HEK293 (cell line): Measurements from ENCODE around the gene TMEM240.

Experiments
- CTCF ChIA-PET: fragments of 350-600 bp; formaldehyde crosslinking; extraction: SDS; loops from one replicate; lab custom pipeline; 2021; ENCODE audit warnings: antibody characterized with exemption; lab: Yijun Ruan, JAX
- POLR2A ChIA-PET: fragments of 300-600 bp; formaldehyde crosslinking; extraction: SDS; loops from one replicate; lab custom pipeline; 2020; ENCODE audit warnings: antibody characterized with exemption, inconsistent platforms; lab: Yijun Ruan, JAX
- H3K27ac ChIP-seq: fragments of 200-500 bp; sonication (Bioruptor generic); 2 replicates; pipeline ENCODE4 v1.5.1; 2014; ENCODE audit warnings: low read depth, low read length, control low read depth, inconsistent platforms; ENCODE audit errors: extremely low read depth
- H3K36me3 ChIP-seq, 2 experiments: fragments of 200-500 bp in 1 of 2; sonication (Bioruptor generic) in 1 of 2; 1 replicate in 1 of 2; 2 replicates in 1 of 2; pipeline ENCODE4 v1.5.1; 2014 to 2017; ENCODE audit warnings: inconsistent platforms in 2 of 2, low read length in 2 of 2; ENCODE audit not compliant: control insufficient read depth in 2 of 2, insufficient read depth in 1 of 2
- H3K4me1 ChIP-seq: fragments of 200-500 bp; sonication (Bioruptor generic); 2 replicates; pipeline ENCODE4 v1.5.1; 2014; ENCODE audit warnings: mild to moderate bottlenecking, low read length, inconsistent platforms; ENCODE audit not compliant: control insufficient read depth, insufficient read depth
- H3K4me3 ChIP-seq: 2 replicates; pipeline ENCODE4 v1.5.1; 2011; ENCODE audit warnings: low read depth, mild to moderate bottlenecking, control low read depth, low read length, moderate library complexity
- H3K9me3 ChIP-seq: fragments of 200-500 bp; sonication (Bioruptor generic); 2 replicates; pipeline ENCODE4 v1.5.1; 2014; ENCODE audit warnings: low read depth, low read length, inconsistent platforms; ENCODE audit not compliant: control insufficient read depth, insufficient read depth
- GLIS1 ChIP-seq: fragments of 450-650 bp; formaldehyde crosslinking; IDR thresholded peaks from 2 replicates; pipeline ENCODE4 v1.5.1; 2016; ENCODE audit warnings: missing biosample characterization, missing genetic modification characterization
- YY1 ChIP-seq: fragments of 450-650 bp; formaldehyde crosslinking; IDR thresholded peaks from 2 replicates; pipeline ENCODE4 v1.5.1; 2018; ENCODE audit warnings: missing biosample characterization, missing genetic modification characterization
- ZBTB48 ChIP-seq: fragments of 450-650 bp; formaldehyde crosslinking; IDR thresholded peaks from 2 replicates; pipeline ENCODE4 v1.5.1; 2016; ENCODE audit warnings: missing biosample characterization, missing genetic modification characterization
- ZBTB7A ChIP-seq: fragments of 450-650 bp; formaldehyde crosslinking; IDR thresholded peaks from 2 replicates; pipeline ENCODE4 v1.5.1; 2016; ENCODE audit warnings: low read depth, missing biosample characterization, missing genetic modification characterization
- ZEB2 ChIP-seq: fragments of 450-650 bp; formaldehyde crosslinking; IDR thresholded peaks from 2 replicates; pipeline ENCODE4 v1.5.1; 2016; ENCODE audit warnings: missing biosample characterization, missing genetic modification characterization
- ZNF169 ChIP-seq: fragments of 450-650 bp; formaldehyde crosslinking; IDR thresholded peaks from 2 replicates; pipeline ENCODE4 v1.5.1; 2016; ENCODE audit warnings: missing biosample characterization, missing genetic modification characterization
- ZNF514 ChIP-seq: fragments of 450-650 bp; formaldehyde crosslinking; IDR thresholded peaks from 2 replicates; pipeline ENCODE4 v1.5.1; 2016; ENCODE audit warnings: missing biosample characterization, missing genetic modification characterization
- ZNF596 ChIP-seq: fragments of 450-650 bp; IDR thresholded peaks from 2 replicates; pipeline ENCODE4 v1.5.0; 2018; ENCODE audit warnings: missing biosample characterization, mild to moderate bottlenecking, missing genetic modification characterization, moderate library complexity
- ZNF76 ChIP-seq: fragments of 450-650 bp; formaldehyde crosslinking; IDR thresholded peaks from 2 replicates; pipeline ENCODE4; 2016; ENCODE audit warnings: low read depth, missing biosample characterization, missing genetic modification characterization, borderline replicate concordance
- ZNF768 ChIP-seq: fragments of 450-650 bp; formaldehyde crosslinking; IDR thresholded peaks from 2 replicates; pipeline ENCODE4 v1.5.1; 2018; ENCODE audit warnings: missing biosample characterization, mild to moderate bottlenecking, missing genetic modification characterization
- ZNF830 ChIP-seq: fragments of 450-650 bp; IDR thresholded peaks from 2 replicates; pipeline ENCODE4 v1.5.0; 2018; ENCODE audit warnings: missing biosample characterization, missing genetic modification characterization, low read depth, mild to moderate bottlenecking, moderate library complexity
- ZSCAN16 ChIP-seq: fragments of 450-650 bp; formaldehyde crosslinking; IDR thresholded peaks from 2 replicates; pipeline ENCODE4 v1.5.1; 2016; ENCODE audit warnings: missing biosample characterization, missing genetic modification characterization
- TF ChIP-seq, protein P1 (sequence below): fragments of 450-650 bp; formaldehyde crosslinking; IDR thresholded peaks from 2 replicates; pipeline ENCODE4 v1.5.1; 2016; ENCODE audit warnings: missing biosample characterization, missing genetic modification characterization, borderline replicate concordance
- TF ChIP-seq, protein P2 (sequence below): fragments of 450-650 bp; formaldehyde crosslinking; IDR thresholded peaks from 2 replicates; pipeline ENCODE4 v1.5.1; 2016; ENCODE audit warnings: missing biosample characterization, missing genetic modification characterization, borderline replicate concordance
- TF ChIP-seq, protein P3 (sequence below): fragments of 450-650 bp; formaldehyde crosslinking; conservative IDR thresholded peaks from 2 replicates; pipeline ENCODE4 v1.5.1; 2016; ENCODE audit warnings: low read depth, missing biosample characterization, missing genetic modification characterization
- TF ChIP-seq, protein P4 (sequence below): fragments of 450-650 bp; formaldehyde crosslinking; IDR thresholded peaks from 2 replicates; pipeline ENCODE4 v1.5.1; 2016; ENCODE audit warnings: missing biosample characterization, missing genetic modification characterization

Gene TMEM240

DNA sequence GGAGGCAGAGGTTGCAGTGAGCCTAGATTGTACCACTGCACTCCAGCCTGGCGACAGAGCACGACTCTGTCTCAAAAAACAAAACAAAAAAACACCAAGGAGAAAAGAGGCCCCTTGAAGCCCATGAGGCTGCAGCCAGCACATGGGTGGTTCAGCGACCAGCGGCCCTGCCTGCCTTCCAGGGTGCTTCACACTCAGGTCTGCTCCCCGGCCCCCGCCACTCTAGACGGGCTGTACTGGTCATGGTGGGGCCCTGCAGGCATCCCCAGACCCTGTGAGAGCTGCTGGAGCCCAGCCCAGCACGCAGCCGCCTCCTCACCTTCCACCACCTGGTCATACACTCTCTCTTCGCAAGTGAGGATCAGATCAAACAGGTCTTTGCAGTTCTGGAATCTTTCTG, 4.1 kb upstream of the TMEM240 start:
- H3K4me3 ChIP-seq: no peak overlapping the region
- H3K4me1 ChIP-seq: no peaks in the 10 kb centered on the region
- ChIA-PET CTCF (no interaction called here), POLR2A (no interaction called here)
- H3K36me3 ChIP-seq: peaks cover 4 to 75% of the 10 kb centered on the region in 2 experiments; a peak in 2 of 3 replicates
- TF ChIP-seq ZNF830 (tag by site-specific recombination) (no peak), ZNF768 (tag by site-specific recombination) (no peak), ZNF169 (tag by site-specific recombination) (no peak), ZNF514 (tag by site-specific recombination) (no peak), ZSCAN16 (tag by site-specific recombination) (no peak)
- TF ChIP-seq, protein P1, sequence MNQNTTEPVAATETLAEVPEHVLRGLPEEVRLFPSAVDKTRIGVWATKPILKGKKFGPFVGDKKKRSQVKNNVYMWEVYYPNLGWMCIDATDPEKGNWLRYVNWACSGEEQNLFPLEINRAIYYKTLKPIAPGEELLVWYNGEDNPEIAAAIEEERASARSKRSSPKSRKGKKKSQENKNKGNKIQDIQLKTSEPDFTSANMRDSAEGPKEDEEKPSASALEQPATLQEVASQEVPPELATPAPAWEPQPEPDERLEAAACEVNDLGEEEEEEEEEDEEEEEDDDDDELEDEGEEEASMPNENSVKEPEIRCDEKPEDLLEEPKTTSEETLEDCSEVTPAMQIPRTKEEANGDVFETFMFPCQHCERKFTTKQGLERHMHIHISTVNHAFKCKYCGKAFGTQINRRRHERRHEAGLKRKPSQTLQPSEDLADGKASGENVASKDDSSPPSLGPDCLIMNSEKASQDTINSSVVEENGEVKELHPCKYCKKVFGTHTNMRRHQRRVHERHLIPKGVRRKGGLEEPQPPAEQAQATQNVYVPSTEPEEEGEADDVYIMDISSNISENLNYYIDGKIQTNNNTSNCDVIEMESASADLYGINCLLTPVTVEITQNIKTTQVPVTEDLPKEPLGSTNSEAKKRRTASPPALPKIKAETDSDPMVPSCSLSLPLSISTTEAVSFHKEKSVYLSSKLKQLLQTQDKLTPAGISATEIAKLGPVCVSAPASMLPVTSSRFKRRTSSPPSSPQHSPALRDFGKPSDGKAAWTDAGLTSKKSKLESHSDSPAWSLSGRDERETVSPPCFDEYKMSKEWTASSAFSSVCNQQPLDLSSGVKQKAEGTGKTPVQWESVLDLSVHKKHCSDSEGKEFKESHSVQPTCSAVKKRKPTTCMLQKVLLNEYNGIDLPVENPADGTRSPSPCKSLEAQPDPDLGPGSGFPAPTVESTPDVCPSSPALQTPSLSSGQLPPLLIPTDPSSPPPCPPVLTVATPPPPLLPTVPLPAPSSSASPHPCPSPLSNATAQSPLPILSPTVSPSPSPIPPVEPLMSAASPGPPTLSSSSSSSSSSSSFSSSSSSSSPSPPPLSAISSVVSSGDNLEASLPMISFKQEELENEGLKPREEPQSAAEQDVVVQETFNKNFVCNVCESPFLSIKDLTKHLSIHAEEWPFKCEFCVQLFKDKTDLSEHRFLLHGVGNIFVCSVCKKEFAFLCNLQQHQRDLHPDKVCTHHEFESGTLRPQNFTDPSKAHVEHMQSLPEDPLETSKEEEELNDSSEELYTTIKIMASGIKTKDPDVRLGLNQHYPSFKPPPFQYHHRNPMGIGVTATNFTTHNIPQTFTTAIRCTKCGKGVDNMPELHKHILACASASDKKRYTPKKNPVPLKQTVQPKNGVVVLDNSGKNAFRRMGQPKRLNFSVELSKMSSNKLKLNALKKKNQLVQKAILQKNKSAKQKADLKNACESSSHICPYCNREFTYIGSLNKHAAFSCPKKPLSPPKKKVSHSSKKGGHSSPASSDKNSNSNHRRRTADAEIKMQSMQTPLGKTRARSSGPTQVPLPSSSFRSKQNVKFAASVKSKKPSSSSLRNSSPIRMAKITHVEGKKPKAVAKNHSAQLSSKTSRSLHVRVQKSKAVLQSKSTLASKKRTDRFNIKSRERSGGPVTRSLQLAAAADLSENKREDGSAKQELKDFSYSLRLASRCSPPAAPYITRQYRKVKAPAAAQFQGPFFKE (tag by site-specific recombination): no peak
- TF ChIP-seq, protein P2, sequence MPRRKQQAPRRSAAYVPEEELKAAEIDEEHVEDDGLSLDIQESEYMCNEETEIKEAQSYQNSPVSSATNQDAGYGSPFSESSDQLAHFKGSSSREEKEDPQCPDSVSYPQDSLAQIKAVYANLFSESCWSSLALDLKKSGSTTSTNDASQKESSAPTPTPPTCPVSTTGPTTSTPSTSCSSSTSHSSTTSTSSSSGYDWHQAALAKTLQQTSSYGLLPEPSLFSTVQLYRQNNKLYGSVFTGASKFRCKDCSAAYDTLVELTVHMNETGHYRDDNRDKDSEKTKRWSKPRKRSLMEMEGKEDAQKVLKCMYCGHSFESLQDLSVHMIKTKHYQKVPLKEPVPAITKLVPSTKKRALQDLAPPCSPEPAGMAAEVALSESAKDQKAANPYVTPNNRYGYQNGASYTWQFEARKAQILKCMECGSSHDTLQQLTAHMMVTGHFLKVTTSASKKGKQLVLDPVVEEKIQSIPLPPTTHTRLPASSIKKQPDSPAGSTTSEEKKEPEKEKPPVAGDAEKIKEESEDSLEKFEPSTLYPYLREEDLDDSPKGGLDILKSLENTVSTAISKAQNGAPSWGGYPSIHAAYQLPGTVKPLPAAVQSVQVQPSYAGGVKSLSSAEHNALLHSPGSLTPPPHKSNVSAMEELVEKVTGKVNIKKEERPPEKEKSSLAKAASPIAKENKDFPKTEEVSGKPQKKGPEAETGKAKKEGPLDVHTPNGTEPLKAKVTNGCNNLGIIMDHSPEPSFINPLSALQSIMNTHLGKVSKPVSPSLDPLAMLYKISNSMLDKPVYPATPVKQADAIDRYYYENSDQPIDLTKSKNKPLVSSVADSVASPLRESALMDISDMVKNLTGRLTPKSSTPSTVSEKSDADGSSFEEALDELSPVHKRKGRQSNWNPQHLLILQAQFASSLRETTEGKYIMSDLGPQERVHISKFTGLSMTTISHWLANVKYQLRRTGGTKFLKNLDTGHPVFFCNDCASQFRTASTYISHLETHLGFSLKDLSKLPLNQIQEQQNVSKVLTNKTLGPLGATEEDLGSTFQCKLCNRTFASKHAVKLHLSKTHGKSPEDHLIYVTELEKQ (tag by site-specific recombination): no peak
- no peaks in the 10 kb centered on the region for H3K9me3 ChIP-seq
- H3K27ac ChIP-seq: no peak overlapping the region

DNA sequence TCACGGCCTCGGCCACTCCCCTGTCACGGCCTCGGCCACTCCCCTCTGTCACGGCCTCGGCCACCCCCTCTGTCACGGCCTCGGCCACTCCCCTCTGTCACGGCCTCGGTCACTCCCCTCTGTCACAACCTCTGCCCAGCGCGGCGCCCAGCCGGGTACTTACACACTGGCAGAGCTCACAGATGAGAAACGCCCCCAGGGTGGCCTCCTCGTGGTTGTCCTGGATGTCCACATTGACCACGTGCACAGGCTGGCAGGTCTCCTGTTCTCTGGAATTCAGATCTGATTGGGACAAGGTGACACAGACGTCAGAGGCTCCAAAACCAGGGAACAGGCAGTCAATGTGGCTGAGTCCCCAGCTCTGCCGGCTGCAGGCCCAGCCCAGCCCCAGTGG, 3.3 kb upstream of the TMEM240 start:
- Histone ChIP-seq H3K9me3 (no peaks in the 10 kb centered on the region), H3K36me3 (peaks cover 4 to 79% of the 10 kb centered on the region in 2 experiments; a peak in 2 of 3 replicates), H3K4me1 (no peaks in the 10 kb centered on the region), H3K4me3 (no peak overlapping the region), H3K27ac (no peak overlapping the region)
- POLR2A ChIA-PET: no interaction called here
- TF ChIP-seq YY1 (tag by site-specific recombination): no peak
- TF ChIP-seq ZNF76 (tag by site-specific recombination): no peak
- no peak for TF ChIP-seq GLIS1 (tag by site-specific recombination)
- TF ChIP-seq ZNF596 (tag by site-specific recombination): no peak
- TF ChIP-seq ZBTB7A (tag by site-specific recombination): no peak
- TF ChIP-seq, protein P3, sequence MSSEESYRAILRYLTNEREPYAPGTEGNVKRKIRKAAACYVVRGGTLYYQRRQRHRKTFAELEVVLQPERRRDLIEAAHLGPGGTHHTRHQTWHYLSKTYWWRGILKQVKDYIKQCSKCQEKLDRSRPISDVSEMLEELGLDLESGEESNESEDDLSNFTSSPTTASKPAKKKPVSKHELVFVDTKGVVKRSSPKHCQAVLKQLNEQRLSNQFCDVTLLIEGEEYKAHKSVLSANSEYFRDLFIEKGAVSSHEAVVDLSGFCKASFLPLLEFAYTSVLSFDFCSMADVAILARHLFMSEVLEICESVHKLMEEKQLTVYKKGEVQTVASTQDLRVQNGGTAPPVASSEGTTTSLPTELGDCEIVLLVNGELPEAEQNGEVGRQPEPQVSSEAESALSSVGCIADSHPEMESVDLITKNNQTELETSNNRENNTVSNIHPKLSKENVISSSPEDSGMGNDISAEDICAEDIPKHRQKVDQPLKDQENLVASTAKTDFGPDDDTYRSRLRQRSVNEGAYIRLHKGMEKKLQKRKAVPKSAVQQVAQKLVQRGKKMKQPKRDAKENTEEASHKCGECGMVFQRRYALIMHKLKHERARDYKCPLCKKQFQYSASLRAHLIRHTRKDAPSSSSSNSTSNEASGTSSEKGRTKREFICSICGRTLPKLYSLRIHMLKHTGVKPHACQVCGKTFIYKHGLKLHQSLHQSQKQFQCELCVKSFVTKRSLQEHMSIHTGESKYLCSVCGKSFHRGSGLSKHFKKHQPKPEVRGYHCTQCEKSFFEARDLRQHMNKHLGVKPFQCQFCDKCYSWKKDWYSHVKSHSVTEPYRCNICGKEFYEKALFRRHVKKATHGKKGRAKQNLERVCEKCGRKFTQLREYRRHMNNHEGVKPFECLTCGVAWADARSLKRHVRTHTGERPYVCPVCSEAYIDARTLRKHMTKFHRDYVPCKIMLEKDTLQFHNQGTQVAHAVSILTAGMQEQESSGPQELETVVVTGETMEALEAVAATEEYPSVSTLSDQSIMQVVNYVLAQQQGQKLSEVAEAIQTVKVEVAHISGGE (tag by site-specific recombination): no peak
- TF ChIP-seq, protein P4, sequence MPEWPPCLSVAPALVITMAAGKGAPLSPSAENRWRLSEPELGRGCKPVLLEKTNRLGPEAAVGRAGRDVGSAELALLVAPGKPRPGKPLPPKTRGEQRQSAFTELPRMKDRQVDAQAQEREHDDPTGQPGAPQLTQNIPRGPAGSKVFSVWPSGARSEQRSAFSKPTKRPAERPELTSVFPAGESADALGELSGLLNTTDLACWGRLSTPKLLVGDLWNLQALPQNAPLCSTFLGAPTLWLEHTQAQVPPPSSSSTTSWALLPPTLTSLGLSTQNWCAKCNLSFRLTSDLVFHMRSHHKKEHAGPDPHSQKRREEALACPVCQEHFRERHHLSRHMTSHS (tag by site-specific recombination): no peak
- TF ChIP-seq ZBTB48 (tag by site-specific recombination): no peak
- TF ChIP-seq ZEB2 (tag by site-specific recombination): no peak
- CTCF ChIA-PET: no interaction called here
